ENCODE results near the gene ANGEL2. TPM values are rescaled to one million over a fixed set of nuclear protein-coding genes. Genes with fewer than 3 reads are reported as not detected.

ANGEL2 gene
- total RNA-seq, 6 experiments from 2014 or later: 12.1 to 23.2 (median 15.2) TPM

DNA sequence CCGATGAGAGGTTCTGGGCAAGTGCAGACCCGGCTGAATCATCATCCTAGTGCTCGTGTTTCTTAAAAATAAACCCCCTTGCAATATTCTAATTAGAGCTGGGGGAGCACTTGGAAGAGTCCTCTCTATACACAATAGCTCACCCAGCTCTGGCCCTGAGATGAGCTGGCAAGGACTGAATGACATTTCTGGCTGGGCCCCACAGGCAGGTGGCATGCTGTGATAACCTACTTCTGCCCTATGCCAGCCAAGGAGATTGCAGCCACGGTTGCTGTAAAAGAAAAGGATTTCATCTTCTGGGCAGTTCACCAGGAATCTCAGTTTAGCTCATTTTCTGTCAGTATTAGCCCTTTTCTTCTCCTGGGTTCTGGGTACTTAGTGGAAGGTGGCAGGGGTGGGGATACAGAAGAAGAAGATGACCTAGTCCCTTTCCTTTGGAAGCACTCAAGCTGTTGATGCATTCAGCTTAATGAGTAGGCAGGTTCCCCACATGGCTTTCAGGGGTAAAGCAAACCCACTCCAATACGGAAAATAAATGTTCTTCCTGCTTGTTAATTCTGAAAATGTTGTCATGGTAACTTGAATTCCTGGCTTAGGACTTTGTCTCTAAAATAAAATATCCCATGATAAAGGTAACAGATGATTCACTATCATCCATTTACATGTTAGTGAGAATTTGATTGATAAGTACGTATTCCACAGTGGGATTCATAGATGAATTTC lies 33.1 kb downstream of the ANGEL2 start:
- ATAC-seq (no peak), DNase-seq (no peak)
- H3K4me3 ChIP-seq: no peak overlapping the region
- intact Hi-C loops (cut with DNase I): no loop called here
- no peaks in the 10 kb centered on the region for H3K36me3 ChIP-seq
- 44% methylated on average over 6 of the region's 6 CpGs for WGBS (ENCODE audit: insufficient coverage, low coverage, low lambda C conversion rate, missing lambda C conversion rate)
- no peaks in the 10 kb centered on the region for H3K27me3 ChIP-seq
- H3K27ac ChIP-seq: no peak overlapping the region
- no peaks in the 10 kb centered on the region for H3K4me1 ChIP-seq
- no peaks in the 10 kb centered on the region for H3K9me3 ChIP-seq
- TF ChIP-seq, protein P1, sequence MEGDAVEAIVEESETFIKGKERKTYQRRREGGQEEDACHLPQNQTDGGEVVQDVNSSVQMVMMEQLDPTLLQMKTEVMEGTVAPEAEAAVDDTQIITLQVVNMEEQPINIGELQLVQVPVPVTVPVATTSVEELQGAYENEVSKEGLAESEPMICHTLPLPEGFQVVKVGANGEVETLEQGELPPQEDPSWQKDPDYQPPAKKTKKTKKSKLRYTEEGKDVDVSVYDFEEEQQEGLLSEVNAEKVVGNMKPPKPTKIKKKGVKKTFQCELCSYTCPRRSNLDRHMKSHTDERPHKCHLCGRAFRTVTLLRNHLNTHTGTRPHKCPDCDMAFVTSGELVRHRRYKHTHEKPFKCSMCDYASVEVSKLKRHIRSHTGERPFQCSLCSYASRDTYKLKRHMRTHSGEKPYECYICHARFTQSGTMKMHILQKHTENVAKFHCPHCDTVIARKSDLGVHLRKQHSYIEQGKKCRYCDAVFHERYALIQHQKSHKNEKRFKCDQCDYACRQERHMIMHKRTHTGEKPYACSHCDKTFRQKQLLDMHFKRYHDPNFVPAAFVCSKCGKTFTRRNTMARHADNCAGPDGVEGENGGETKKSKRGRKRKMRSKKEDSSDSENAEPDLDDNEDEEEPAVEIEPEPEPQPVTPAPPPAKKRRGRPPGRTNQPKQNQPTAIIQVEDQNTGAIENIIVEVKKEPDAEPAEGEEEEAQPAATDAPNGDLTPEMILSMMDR (IDR thresholded peaks at IDR 0.05): no peak
- no peak for TF ChIP-seq POLR2A (IDR thresholded peaks at IDR 0.05)

DNA sequence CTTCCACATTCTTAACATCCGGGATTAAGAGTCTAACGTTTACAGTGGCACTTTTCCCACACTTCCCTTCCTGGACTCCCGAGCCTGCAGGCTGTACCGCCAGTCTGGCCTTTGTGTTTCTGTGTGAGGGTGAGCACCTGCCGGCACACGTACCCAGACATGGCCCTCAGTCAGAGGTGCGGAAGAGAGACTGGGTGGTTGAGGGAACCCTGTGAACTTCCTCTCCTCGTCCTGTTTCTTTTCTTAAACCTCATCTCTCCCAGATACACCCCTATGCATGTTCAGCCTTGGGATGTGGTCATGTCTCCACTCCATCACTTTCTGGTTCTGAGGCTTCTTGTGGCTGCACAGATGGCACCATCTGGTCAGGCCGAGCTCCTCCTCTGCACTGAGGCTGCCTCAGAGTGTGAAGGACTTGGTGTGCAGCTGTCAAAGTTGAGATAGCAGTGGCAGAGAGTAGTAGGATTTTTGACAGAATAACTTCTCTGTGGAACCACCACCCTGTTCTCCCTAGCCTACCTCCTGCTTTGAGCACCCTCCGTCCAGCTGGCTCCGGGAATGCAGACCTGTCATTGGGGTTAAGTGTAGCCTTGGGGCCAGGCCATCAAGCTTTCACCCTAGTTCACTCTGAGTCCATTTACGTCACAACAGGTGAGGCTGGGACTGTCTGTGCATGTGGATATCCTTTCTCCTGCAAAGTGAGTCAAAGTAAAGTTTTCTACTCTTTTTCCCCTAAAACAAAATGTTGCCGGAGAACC lies 33.9 kb downstream of the ANGEL2 start:
- Histone ChIP-seq H3K9me3 (no peaks in the 10 kb centered on the region), H3K27ac (no peak overlapping the region), H3K4me1 (no peaks in the 10 kb centered on the region), H3K36me3 (no peaks in the 10 kb centered on the region), H3K4me3 (no peak overlapping the region), H3K27me3 (no peaks in the 10 kb centered on the region)
- 53% methylated on average over 8 of the region's 13 CpGs for WGBS (ENCODE audit: insufficient coverage, low coverage, low lambda C conversion rate, missing lambda C conversion rate)
- ATAC-seq: no peak
- TF ChIP-seq, protein P1 (IDR thresholded peaks at IDR 0.05): no peak
- no peak for TF ChIP-seq POLR2A (IDR thresholded peaks at IDR 0.05)
- DNase-seq: no peak
- intact Hi-C loops (cut with DNase I): no loop called here

DNA sequence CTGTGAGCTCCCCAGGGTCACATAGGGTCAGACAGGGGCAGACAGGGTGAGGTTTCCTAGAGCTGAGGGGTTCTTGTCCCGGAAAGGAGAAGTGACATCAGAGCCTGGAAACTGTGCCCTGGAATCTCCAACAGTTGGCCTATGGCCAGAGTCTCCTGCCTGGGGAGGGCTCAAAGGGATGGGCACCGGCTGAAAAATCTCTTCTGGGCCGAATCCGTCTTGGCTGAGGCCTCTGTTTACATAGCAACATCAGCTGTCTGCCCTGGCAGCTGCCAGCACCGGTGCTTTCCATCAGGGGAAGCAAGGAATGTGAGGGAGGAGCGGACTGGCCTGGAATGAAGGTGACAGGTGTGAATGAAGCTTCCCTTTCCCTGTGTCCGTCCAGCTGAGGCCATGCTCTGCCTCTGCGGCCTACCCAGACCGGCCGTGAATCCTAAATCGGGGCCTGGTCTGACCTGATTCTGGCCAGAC lies 34.6 kb downstream of the ANGEL2 start:
- H3K27ac ChIP-seq: no peak overlapping the region
- DNase-seq: no peak
- no peaks in the 10 kb centered on the region for H3K9me3 ChIP-seq
- no peaks in the 10 kb centered on the region for H3K27me3 ChIP-seq
- WGBS (ENCODE audit: insufficient coverage, low coverage, low lambda C conversion rate, missing lambda C conversion rate): 28% methylated on average over 5 of the region's 11 CpGs
- H3K4me3 ChIP-seq: no peak overlapping the region
- intact Hi-C loops (cut with DNase I): no loop called here
- ATAC-seq: peak in 3 of 4 donors; percentile 48 to 70 (median 49)
- no peaks in the 10 kb centered on the region for H3K4me1 ChIP-seq
- H3K36me3 ChIP-seq: no peaks in the 10 kb centered on the region
- TF ChIP-seq POLR2A (IDR thresholded peaks at IDR 0.05): no peak
- TF ChIP-seq, protein P1 (IDR thresholded peaks at IDR 0.05): no peak

DNA sequence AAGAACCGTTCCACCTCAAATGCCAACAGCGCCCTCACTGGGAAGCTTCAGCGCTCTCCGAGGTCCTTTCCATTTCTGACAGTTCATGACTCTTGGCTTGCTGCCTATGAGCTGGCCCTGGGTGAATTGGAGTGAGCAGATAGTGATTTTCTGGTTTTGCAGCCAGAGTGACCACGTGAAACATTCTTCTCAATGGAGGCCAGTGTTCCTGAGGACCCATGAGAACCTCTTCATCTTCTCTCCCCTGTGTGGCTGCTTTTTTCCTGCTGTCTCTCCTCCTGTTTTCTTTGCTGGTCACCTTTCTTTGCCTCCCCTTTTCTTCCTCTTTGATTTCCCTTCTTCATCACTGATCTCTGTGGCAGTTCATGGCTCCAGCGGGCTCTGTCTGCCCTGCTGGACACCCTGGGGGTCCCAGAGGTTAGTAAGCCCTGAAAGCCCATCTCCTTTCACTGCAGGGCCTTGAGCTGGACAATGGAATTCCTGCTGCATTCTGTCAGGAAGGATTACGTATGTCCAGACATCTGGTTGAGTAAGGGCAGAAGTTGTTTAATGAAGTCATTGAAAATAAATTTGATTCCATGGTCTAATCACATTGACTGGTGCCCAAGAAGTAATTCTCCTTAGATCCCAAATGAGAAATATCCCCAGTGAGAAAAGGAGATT lies 35.4 kb downstream of the ANGEL2 start:
- WGBS (ENCODE audit: insufficient coverage, low coverage, low lambda C conversion rate, missing lambda C conversion rate): 68% methylated on average over 2 of the region's 7 CpGs
- no peaks in the 10 kb centered on the region for H3K9me3 ChIP-seq
- no peaks in the 10 kb centered on the region for H3K4me1 ChIP-seq
- no peaks in the 10 kb centered on the region for H3K36me3 ChIP-seq
- H3K4me3 ChIP-seq: no peak overlapping the region
- no peak overlapping the region for H3K27ac ChIP-seq
- intact Hi-C loops (cut with DNase I): no loop called here
- H3K27me3 ChIP-seq: no peaks in the 10 kb centered on the region
- TF ChIP-seq, protein P1 (IDR thresholded peaks at IDR 0.05): no peak
- no peak for TF ChIP-seq POLR2A (IDR thresholded peaks at IDR 0.05)
- DNase-seq (no peak), ATAC-seq (no peak)
